HG03196 (cell line): ENCODE results near the gene VAV2.

Experiments used
- ATAC-seq: cut with Tn5 transposase; IDR thresholded peaks from one replicate; pipeline ENCODE4 v1.9.1; 2021; ENCODE audit not compliant: unreplicated experiment

Gene VAV2

DNA sequence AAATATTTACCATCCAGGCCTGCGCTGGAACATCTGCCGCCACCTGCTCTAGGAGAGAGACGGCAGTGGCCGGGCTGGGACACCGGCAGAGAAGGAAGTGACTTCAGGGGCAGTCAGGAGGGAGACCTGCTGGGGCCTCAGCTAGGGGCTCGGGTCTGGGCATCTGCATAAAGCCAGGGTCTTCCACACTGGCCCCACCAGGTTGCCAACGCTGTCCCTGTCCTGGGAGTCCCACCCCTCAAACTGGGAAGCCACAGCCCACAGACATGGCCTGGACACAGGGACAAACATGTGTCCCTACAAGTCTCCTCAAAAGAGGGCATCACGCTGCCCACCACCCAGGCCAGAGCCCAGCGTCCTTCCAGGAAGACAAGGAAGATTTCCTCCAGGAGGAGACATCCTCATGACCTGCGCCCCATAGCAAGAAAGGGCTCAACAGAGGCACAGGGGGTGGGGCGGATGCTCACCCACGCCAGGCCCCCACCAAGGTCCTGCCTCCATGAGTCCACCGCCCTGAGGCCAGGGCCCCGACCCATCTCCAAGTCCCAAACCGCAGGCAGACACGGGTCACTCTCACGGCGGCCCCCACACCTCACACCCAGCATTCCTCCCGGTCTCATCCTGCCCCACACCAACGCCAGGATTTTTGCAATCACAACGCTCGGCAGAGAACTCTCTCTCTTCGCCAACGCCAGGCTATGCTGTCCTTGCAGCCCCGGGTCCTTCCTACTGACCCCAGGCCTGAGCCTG is 9.0 kb downstream of the VAV2 start:
- ATAC-seq = no peak

DNA sequence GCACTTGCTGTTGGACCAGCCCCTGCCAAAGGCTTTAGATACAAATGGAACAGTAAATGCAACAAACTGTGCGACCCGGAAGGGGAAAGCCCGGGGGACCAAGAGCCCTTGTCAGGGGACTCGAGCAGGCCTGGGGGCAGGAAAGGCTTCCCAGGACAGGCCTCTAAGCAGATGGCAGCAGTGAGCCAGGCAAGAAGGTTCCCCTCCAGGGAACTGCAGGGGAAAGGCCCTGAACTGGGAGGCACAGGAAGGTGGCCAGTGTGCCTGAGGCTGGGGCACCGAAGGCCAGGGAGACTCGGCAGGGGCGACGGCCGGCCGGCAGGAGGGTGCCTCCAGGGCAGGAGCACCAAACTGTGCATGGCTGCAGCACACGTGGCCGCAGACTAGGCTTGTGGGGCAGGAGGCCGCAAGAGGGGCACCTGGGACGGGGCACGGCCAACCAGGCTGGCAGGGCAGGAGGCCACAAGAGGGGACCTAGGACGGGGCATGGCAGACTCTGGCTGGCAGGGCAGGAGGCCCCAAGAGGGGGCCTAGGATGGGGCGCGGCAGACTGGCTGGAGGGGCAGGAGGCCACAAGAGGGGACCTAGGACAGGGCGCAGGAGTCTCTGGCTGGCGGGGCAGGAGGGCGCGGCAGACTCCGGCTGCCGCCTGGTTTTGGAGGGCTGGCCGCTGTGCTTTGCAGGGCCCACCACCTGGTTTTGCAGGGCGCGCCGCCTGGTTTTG is 10.0 kb downstream of the VAV2 start:
- ATAC-seq = no peak

DNA sequence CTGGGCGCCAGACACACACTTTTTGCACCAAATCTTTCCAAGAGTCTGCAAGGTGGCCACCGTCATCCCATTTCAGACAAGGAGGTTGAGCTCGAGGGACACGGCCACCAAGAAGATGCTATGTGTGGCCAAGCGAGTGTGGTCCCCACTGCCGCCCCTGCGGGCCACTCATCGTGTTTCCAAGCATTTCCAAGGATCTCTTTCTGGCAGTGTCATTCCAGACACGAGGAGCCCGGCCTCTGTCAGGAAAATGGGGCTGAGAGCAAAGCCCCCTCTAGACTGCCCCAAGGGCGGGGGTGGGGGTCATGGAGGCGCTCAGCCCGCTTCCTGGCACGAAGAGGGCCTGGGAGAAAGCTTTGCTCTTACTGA is 10.6 kb downstream of the VAV2 start:
- ATAC-seq = no peak

DNA sequence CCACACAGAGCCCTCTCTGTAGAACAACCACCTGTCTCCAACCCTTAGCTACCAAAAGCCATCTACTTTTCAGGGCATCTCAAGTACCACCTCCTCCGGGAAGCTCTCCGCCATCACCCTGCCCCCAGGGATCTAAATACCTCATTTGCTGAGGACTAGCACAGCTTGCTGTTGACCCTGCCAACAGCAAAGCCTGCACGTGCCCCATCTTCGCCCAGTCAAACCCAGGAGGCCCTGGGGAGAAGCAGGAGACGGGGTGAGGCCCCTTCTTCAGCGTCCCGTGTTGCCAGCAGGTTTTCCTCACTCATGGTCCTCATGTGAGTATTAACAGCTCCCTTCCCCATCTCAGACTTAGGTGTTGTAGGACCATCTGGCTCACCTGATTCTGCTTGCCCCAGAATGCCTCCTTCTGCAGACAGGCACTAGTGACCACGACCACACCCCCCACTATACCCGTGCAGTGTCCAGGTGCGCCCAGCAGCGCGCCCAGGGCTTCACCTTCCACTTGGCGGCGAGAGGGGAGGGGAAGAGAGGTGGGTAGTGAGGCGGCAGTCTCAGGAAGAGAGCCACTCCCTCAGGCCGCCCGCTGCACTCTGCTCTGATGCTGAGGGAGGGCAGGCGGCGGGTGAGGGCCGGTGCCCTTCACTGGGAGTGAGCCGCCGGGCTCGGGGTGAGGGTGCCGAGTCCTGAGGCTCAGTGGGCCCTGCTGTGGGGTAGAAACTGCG is 11.1 kb downstream of the VAV2 start:
- ATAC-seq = no peak

DNA sequence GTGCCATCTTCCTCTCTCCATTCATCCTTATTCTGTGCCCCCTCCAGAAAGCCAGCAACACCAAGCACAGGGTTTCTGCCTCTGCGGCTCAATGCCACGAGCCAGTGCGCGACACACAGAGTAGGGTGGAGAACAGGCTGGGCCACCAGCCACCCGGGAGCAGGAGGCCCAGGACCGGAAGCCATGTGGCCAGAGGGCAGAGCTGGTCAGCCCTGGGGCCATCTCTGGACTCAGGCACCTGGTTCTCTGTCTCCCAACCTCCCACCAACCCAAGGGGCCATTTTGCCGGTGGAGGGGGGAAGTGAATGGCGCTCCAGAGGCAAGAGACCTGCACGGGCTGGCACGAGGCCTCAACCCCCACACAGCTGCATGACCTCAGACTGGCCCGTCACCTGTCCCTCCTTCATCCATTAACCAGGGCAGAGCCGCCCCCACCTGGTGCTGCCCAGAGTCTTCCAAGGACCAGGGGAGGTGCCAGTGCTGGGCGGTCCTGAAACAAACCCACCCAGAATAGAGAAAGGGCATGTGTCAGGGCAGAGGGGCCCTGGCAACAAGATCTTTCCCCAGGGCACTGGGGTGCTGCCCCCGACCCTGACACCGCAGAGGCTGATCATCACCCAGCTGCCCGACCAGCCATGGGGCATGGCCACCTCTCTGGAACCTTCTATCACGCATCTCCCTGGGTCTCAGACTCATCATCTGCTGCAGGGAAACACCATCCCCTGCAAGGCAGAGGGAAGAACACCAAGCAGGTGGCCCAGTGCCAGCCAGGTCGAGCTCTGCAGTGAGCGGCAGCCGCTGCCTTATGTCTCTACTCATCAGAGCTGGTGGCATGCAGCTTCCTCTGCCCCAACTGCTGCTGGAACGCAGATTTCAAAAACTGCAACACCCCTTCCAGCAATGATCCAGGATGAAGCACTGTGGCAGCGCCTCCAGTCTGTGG is 11.9 kb downstream of the VAV2 start:
- no peak for ATAC-seq

DNA sequence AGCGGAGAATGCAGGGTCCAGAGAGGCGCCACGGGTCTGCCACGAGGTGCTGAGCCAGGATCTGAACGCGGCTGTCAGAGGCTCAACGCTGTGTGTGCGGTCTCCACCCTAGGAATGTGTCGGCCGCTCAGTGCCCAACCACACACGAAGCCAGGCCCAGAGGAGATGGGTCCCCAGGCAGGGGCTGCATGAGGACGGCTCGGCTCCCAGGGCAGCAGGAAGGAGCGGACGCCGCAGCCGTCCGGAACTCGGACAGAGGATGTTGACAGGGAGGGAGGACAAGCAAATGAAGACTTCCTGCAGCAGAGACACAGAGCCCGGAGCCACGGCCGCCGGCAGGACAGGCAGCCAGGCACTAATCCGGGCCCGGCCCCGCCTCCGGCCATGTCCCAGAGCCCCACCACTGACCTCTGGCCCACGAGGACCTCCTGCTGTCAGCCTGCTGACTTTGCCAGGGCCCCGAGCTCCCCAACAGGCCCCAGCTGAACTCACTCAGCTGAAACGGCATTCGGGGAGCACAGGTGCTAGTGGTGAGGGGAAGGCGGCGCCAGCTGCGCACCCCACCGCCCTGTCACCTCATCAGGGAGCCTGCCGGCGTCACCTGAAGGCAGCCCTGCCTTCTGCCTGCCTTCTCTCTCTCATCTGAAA is 12.7 kb downstream of the VAV2 start:
- no peak for ATAC-seq

DNA sequence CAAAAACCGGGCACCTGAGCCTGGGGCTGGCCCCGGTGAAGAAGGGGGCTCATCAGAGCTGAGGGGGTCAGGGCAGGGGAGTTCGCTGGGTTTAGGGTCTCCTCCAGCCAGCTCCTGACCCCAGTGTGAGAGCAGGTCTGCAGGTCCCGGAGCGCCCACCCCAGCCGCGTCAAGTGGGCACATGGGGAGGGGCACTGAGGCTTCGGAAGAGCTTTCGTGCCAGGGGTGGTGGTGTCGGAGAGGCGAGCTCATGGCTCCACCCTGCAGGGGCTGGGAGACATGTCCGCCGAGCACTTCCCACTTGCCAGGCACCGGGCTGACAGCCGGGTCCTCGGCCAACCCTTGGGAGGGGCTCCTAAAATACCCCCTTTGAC is 13.2 kb downstream of the VAV2 start:
- ATAC-seq = no peak

DNA sequence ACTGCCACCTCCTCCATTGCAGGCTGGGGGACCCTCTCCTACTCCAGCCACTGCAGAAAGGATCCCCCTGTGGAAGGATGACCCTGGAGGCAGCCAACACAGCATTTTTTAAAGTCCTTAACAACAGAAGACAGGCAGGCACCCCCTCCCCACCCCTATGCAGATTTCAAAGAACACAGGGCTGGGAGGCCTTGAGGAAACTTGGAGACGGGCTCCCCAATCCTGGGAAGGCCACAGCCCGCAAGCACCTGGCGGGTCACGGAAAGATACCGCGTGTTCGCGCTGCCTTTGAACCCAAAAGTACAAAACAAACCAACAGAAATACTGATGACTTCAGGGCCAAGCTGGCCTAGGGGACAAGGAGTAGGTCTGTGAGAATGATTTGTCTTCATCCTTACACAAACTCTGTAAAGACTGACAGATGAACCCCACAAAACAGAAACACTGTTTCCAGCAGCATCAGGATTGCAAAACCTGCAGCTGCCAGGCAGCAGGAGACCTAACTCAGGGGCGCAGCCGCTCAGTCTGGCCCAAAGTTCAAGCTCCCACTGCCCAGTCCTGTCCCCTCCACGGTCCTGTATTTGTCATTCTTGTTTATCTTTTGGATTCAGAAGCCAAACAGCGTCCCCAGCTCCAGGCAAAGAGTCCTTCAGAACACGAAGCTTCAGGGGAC is 13.8 kb downstream of the VAV2 start:
- no peak for ATAC-seq

DNA sequence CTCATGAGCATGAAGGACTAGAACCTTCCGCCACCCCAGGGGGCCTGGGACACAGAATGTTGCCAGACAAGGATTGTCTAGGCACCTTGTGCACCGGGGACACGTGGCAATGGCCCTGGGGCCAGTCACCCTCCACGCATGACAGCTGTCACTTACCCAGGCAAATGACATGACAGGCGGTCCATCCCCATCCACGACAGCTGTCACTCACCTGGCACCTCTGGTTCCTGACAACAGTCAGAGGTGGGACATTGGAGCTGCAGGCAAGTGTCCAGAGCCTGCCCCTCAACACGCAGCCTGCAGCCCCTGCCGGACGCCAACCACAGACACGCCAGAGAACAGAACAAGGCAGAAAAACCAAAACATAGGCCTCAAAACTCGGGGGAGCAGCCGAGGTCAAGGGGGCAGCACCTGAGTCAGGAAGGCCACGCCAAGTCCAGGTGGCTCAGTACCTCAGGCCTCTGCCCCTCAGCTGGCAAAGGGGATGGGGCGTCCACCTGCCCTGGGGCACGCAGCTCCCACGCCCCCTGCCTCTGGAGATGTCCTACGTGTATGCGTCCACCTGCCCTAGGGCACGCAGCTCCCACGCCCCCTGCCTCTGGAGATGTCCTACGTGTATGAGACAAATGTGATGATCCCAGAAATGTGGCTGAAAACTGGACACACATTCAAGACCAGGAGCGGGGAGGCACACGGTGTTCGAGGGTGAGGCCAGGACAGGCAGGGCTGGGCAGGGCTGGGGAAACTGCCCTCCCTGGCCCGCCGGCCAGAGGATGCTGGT is 14.5 kb downstream of the VAV2 start:
- no peak for ATAC-seq

DNA sequence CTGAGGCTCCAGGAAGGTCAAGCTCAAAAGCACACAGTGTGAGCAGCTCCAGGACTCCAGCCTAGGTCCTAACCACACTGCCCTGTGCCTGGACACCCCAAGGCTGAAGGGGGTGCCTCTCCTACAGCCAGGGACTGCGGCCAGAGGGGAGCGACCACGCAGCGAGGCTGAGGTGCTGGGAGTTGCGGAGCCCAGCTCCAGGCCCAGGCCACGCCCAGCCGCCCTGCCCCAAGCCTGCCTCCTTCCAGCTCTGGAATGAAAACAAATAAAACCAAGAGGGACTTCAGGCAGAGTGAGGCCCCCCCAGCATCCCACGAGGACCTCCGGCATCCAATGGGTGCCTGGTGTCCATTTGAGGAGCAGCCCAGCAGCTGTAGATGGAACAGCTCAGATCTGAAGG is 15.2 kb downstream of the VAV2 start:
- ATAC-seq = no peak

DNA sequence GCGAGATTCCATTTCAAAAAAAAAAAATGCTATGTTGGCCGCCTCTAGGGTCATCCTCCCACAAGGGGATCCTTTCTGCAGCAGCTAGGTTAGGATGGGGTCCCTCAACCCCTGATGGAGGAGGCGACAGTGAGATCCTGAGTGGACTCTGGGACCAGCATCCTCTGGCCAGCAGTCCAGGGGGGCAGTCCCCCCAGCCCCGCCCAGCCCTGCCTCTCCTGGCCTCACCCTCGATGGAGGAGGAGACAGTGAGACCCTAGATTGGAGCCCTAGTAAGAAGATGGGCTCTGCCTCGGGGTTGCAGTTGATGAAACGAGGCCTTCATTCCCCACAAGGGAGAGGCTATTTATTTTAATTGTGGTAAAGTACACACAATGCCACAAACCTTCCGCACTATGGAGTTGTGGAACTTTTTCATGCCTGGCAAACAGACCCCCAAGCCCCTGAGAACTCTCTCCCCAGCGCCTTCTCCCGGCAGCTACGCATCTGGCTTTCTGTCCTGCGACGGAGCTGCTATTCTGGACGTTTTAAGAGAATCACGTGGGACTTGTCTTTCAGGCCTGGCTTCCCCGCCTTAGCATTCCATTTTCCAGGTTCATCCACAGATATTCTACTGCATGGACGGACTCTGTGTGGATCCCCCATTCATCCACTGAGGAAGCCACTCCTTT is 15.8 kb downstream of the VAV2 start:
- ATAC-seq = no peak

DNA sequence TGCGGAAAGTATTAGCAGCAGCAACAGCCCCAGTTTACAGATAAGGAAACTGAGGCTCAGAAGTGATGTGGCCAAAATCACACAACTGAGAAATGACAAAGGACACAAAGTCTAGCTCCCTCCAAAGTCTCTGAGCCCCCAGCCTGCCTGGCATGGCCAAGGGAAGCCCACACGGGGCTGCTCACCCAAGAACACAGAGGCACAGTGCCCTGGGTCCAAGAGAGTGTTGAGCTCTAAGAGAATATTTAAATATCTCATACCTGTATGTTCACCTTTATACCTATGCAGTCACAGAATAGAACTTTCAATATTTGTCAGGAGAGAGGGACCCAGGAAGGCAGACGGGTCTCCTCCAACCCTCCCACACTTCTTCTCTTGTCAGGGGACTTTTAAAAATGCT is 16.6 kb downstream of the VAV2 start:
- ATAC-seq = no peak

DNA sequence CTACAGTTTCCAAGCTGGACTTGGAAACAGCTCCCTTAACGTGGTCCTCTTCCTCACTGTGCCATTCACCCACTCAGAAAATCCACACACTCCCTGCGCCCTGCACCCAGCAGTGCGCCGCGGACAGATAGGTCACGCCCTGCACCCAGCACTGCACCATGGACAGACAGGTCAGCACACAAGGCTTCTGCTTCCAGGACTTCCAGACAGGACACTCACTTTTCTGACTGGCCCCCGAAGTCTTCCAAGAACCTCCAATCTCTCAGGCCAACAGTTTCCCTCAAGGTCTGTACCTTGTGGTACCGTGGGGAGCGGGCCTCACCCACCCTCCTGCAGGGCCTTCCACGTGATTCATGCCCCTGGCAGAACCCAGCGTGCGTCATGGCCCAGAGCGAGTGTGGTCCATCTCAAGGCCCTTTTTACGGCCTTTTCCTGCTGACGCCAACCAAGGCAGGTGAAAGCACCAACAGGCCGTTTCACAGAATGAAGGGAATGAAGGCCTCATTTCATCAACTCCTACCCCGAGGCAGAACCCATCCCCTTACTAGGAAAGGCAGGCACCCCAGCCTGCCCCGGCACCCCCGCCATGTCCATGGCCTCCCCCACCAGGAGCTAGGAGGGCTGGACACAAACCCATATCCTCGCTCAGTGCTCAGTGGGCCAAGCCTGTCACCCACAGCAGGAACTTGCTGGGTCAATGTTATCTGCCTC is 17.3 kb downstream of the VAV2 start:
- ATAC-seq = no peak

DNA sequence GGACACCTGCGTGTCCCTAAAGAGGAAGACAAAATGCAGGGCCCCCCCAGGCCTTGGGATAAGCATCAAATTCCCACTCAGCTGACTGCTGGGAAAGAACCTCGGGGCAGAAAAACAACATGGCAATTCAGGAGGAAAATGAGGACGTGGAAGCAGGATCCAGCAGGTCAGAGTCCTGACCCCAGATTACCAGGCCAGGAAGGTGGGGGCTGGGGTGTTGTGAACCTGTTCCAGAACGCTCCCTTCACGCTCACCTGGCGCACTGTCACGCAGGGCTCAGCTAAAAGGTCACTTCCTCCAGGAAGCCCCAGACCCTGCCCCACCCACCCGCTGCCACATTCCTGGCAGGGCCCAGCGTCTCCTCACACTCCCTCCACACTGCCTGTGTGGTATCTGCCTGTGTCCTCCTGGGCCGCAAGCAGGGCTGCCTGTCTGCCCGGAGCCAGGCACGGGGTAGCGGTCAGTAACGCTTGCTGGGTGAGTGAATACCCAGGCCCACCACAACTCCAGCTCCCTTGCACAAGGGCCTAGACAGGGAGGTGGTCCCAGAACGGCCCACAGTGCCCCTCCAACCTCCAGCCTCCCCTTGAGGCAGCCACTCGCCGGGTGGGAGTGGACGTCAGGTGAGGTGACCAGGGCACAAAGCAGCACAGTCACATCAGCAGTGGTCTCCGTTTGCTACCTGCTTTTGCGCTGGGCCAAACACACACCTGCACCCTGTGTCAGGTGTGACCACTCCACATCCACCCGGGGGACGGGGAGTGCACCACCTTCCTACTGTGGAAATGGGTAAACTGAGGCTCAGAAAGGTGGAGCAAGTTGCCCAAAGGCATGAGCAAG is 18.1 kb downstream of the VAV2 start:
- ATAC-seq = no peak

DNA sequence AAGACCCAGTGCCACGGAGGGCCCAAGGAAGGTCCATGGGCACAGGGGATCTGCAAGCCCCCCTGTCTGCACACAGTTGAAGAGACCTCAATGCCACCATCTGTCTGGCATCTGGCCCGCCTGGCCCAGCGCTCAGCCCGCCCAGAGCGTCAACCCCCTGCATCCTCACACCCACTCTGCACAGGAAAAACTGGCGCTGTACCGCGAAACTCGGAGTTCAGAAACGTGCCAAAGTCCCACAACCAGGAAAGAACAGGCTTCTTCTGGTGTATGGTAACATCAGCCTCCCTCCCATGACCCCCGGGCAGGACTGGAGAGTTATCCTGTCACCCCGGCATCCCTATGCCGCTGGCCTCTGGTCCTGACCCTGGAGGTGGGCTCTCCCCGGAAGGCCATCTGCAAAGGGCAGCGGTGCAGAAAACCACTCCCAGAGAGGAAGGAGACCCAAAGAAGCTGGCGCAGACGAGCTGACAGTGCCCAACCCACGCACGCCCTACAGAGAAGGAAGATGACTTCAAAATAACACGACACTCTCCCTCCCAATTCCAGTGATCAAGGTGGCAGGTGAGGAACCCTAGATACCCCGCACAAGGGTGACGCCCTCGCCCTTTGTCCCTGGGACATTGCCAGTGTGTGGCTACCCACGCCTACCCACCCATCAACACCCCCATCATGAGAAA is 18.9 kb downstream of the VAV2 start:
- no peak for ATAC-seq
